Heart left ventricle (tissue), 13 donors: ENCODE measurements around the gene CENPV.
"Not testable (repeated sequence)": the region's sequence is repeated elsewhere in the genome, so short reads cannot be mapped to it uniquely, and the experiment has no call there.

Source experiments
- POLR2A ChIP-seq, 2 donors: fragments of 450-650 bp; IDR thresholded peaks; one replicate each; pipeline ENCODE4 v1.6.1; 2017; ENCODE audit warnings: antibody characterized with exemption in 2 of 2, mild to moderate bottlenecking in 2 of 2, moderate library complexity in 2 of 2
- TF ChIP-seq, protein P1 (sequence below), 12 donors: fragments of 200-600 bp; sonication (generic) in 4 of 12; IDR thresholded peaks; one replicate each; pipeline versions ENCODE4 v1.5.0 to v1.8.0; 2018 to 2022; ENCODE audit warnings: antibody characterized with exemption in 12 of 12, mild to moderate bottlenecking in 5 of 12
- donor health status: ischemic (EF 13 %, LVEDD 7.1; RV severe dilation, severe dysfunction).
- donor health status: DM: no; HTN: yes; CAD: no.
- donor health status: DM: no; HTN: no; CAD: no.
- donor health status: ischemic (EF 25% LVEDD 6.9; RV normal size, moderate dysfunction).
- donor health status: ischemic (EF 25% LVEDD 5.7; RV mildly dilated, moderate dysfunction).
- donor health status: ischemic (EF 35%, LVEDD 5.7; RV mildly dilated, moderate dysfunction).
- donor health status: nonischemic (EF 11% LVEDD 7.7; RV severe dilation, severe dysfunction).
- donor health status: DM: yes; HTN: yes; CAD: no.
- donor health status: PGD.
- donor health status: ischemic (EF 29% LVEDD 5.4; RV normal size, mild dysfunction).
- donor health status: nonischemic (EF 23%, LVEDD 6.1; RV moderate dilation, normal function).

DNA sequence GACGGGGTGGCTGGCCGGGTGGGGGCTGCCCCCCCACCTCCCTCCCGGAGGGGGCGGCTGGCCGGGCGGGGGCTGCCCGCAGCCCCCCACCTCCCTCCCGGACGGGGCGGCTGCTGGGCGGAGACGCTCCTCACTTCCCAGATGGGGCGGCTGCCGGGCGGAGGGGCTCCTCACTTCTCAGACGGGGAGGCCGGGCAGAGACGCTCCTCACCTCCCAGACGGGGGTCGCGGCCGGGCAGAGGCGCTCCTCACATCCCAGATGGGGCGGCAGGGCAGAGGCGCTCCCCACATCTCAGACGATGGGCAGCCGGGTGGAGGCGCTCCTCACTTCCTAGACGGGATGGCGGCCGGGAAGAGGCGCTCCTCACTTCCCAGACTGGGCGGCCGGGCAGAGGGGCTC lies 41.2 kb downstream of the CENPV start:
- TF ChIP-seq, protein P1, sequence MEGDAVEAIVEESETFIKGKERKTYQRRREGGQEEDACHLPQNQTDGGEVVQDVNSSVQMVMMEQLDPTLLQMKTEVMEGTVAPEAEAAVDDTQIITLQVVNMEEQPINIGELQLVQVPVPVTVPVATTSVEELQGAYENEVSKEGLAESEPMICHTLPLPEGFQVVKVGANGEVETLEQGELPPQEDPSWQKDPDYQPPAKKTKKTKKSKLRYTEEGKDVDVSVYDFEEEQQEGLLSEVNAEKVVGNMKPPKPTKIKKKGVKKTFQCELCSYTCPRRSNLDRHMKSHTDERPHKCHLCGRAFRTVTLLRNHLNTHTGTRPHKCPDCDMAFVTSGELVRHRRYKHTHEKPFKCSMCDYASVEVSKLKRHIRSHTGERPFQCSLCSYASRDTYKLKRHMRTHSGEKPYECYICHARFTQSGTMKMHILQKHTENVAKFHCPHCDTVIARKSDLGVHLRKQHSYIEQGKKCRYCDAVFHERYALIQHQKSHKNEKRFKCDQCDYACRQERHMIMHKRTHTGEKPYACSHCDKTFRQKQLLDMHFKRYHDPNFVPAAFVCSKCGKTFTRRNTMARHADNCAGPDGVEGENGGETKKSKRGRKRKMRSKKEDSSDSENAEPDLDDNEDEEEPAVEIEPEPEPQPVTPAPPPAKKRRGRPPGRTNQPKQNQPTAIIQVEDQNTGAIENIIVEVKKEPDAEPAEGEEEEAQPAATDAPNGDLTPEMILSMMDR (IDR thresholded peaks at IDR 0.05) = not testable (repeated sequence)
- not testable (repeated sequence) for TF ChIP-seq POLR2A (IDR thresholded peaks at IDR 0.05)
